Psoas muscle (tissue), 8 donors: ENCODE measurements around the gene AUP1. TPM values are rescaled to one million over a fixed set of nuclear protein-coding genes. Genes with fewer than 3 reads are reported as not detected.

ENCODE experiments used
- ATAC-seq, 4 donors: fragments of 200-7000 bp; cut with Tn5 transposase; one replicate each; pipeline ENCODE4 v1.9.1; 2020; ENCODE audit warnings: moderate library complexity in 3 of 4, mild to moderate bottlenecking in 2 of 4
- DNase-seq, 2 donors: peaks; one replicate each; pipeline ENCODE4 v3.0.0-alpha.2; 2020
- H3K27ac ChIP-seq: fragments of 200-600 bp; one replicate; pipeline ENCODE4 v1.8.0; 2022
- H3K27me3 ChIP-seq, 3 donors: fragments of 200-600 bp in 1 of 3; one replicate each; pipeline versions ENCODE4 v1.6.1 to v1.8.0; 2013 to 2022; ENCODE audit warnings: low read length in 2 of 3, mild to moderate bottlenecking in 2 of 3, moderate library complexity in 1 of 3; ENCODE audit not compliant: insufficient read depth in 3 of 3
- H3K36me3 ChIP-seq, 2 donors: fragments of 200-600 bp in 1 of 2; one replicate each; pipeline versions ENCODE4 v1.6.1 to v1.8.0; 2013 to 2022; ENCODE audit warnings: low read depth in 1 of 2, mild to moderate bottlenecking in 1 of 2, moderate library complexity in 1 of 2; ENCODE audit not compliant: insufficient read depth in 1 of 2
- H3K4me1 ChIP-seq: fragments of 200-600 bp; one replicate; pipeline ENCODE4 v1.8.0; 2022
- H3K4me3 ChIP-seq: fragments of 200-600 bp; one replicate; pipeline ENCODE4 v1.8.0; 2022; ENCODE audit warnings: mild to moderate bottlenecking
- H3K9me3 ChIP-seq: fragments of 200-600 bp; one replicate; pipeline ENCODE4 v1.8.0; 2022
- WGBS, 3 donors: extraction: QIAGEN DNeasy Blood & Tissue Kit; methylation state at CpG; one replicate each; pipeline versions ENCODE4 v1.1.6 to v1.1.7; 2013; 5-methylcytosine and 5-hydroxymethylcytosine counted together
- intact Hi-C, 2 donors: fragments of 100-400 bp; cut with DNase I; formaldehyde crosslinking; loops; one replicate each; pipeline versions ENCODE4 v1.11.0 to v1.14.2; 2022
- polyA plus RNA-seq, 3 donors: library from polyadenylated mRNA; stranded (reverse); fragments of 200-250 nt; gene quantifications; one replicate each; pipeline ENCODE4 v1.2.3, GENCODE V29; 2013
- total RNA-seq, 4 donors: library from RNA; stranded (reverse); fragmentation: NEBNext Ultra II Directional in 2 of 4; extraction: Animal tissue kit (Norgen Biotek cat#: 25700) in 2 of 4; gene quantifications; one replicate each; pipeline versions ENCODE4 v1.2.1 to v1.2.4, GENCODE V29; 2021 to 2023
- TF ChIP-seq, protein P1 (sequence below): fragments of 200-600 bp; IDR thresholded peaks from one replicate; pipeline ENCODE4 v1.8.0; 2022; ENCODE audit warnings: antibody characterized with exemption
- donor health status: healthy with polysubstance abuse.
- donor health status: DM: no; HTN: no; CAD: no; lungs with moderate emphysema.
- donor health status: Bipolar disorder and iron deficiency.
- donor health status: healthy.
- donor health status: DM: yes; HTN: yes; CAD: no.
- donor health status: DM: no; HTN: no; CAD: no.
- donor health status: DM: no; HTN: no; CAD: no.
- donor health status: DM: yes; HTN: yes; CAD: no.

Gene AUP1
- total and polyA plus RNA-seq, 7 donors, result 56.0 to 205 (median 94.7) TPM

- no peaks in the 10 kb centered on the region for H3K9me3 ChIP-seq
- H3K27me3 ChIP-seq, result no peaks in the 10 kb centered on the region
- peaks cover 22% of the 10 kb centered on the region for H3K4me1 ChIP-seq
- H3K27ac ChIP-seq, result peak overlapping the region; percentile 91
- H3K4me3 ChIP-seq, result peak overlapping the region; percentile 98
- intact Hi-C loops, result loop anchor here in 1 of 2 donors (5.0 kb wide), 1 partner anchor 106 kb away; no protein-coding TSS in a partner anchor
- TF ChIP-seq, protein P1, sequence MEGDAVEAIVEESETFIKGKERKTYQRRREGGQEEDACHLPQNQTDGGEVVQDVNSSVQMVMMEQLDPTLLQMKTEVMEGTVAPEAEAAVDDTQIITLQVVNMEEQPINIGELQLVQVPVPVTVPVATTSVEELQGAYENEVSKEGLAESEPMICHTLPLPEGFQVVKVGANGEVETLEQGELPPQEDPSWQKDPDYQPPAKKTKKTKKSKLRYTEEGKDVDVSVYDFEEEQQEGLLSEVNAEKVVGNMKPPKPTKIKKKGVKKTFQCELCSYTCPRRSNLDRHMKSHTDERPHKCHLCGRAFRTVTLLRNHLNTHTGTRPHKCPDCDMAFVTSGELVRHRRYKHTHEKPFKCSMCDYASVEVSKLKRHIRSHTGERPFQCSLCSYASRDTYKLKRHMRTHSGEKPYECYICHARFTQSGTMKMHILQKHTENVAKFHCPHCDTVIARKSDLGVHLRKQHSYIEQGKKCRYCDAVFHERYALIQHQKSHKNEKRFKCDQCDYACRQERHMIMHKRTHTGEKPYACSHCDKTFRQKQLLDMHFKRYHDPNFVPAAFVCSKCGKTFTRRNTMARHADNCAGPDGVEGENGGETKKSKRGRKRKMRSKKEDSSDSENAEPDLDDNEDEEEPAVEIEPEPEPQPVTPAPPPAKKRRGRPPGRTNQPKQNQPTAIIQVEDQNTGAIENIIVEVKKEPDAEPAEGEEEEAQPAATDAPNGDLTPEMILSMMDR, result no peak
- 53 to 69% (median 54%) methylated on average over 3 of the region's 3 CpGs for WGBS, 3 donors
- H3K36me3 ChIP-seq, result peaks cover 2 to 50% of the 10 kb centered on the region in 2 donors
- DNase-seq (no peak), ATAC-seq (no peak)
Observed at GRCh38 chr2:74481431-74481830, 48.1 kb downstream of the AUP1 start.

Other genes starting within 250 kb of the AUP1 start
- gene SLC4A5, start 186.3 kb downstream of the AUP1 start, total RNA-seq, result 1 to 10 TPM in 3 of 4 donors, under 1 TPM in 1; 0.57 to 5.7 (median 2.3) TPM
- gene SLC4A5, start 186.3 kb downstream of the AUP1 start, polyA plus RNA-seq, result under 1 TPM; 0.27 to 0.53 (median 0.42) TPM
- 100 to 1,000 TPM in 3 of 4 donors, 10 to 100 TPM in 1; 99.0 to 131 (median 116) TPM for gene DCTN1, start 149.4 kb downstream of the AUP1 start, total RNA-seq
- gene DCTN1, start 149.4 kb downstream of the AUP1 start, polyA plus RNA-seq, result 10 to 100 TPM; 45.6 to 61.3 (median 52.1) TPM
- gene C2orf81, start 108.1 kb downstream of the AUP1 start, total RNA-seq, result under 1 TPM; 0.15 to 0.46 (median 0.39) TPM
- gene C2orf81, start 108.1 kb downstream of the AUP1 start, polyA plus RNA-seq, result under 1 TPM; 0.06 to 0.34 (median 0.23) TPM
- 1 to 10 TPM; 1.1 to 1.6 (median 1.4) TPM for gene WDR54, start 108.0 kb downstream of the AUP1 start, total RNA-seq
- 1 to 10 TPM in 2 of 3 donors, under 1 TPM in 1; 0.52 to 2.4 (median 2.4) TPM for gene WDR54, start 108.0 kb downstream of the AUP1 start, polyA plus RNA-seq
- gene RTKN, start 87.8 kb downstream of the AUP1 start, total RNA-seq, result 10 to 100 TPM in 2 of 4 donors, 1 to 10 TPM in 2; 6.0 to 18.8 (median 9.0) TPM
- 10 to 100 TPM in 1 of 3 donors, 1 to 10 TPM in 2; 3.1 to 12.1 (median 6.6) TPM for gene RTKN, start 87.8 kb downstream of the AUP1 start, polyA plus RNA-seq
- gene INO80B, start 74.6 kb downstream of the AUP1 start, total RNA-seq, result 10 to 100 TPM; 23.6 to 39.0 (median 28.6) TPM
- 10 to 100 TPM; 29.1 to 61.1 (median 41.7) TPM for gene INO80B, start 74.6 kb downstream of the AUP1 start, polyA plus RNA-seq
- 10 to 100 TPM; 21.6 to 41.3 (median 23.4) TPM for gene WBP1, start 71.3 kb downstream of the AUP1 start, total RNA-seq
- 10 to 100 TPM; 19.4 to 26.2 (median 24.7) TPM for gene WBP1, start 71.3 kb downstream of the AUP1 start, polyA plus RNA-seq
- 10 to 100 TPM; 17.1 to 26.4 (median 24.2) TPM for gene MOGS, start 64.3 kb downstream of the AUP1 start, total RNA-seq
- 10 to 100 TPM; 19.8 to 38.8 (median 25.2) TPM for gene MOGS, start 64.3 kb downstream of the AUP1 start, polyA plus RNA-seq
- gene MRPL53, start 57.0 kb downstream of the AUP1 start, total RNA-seq, result 100 to 1,000 TPM; 118 to 157 (median 138) TPM
- gene MRPL53, start 57.0 kb downstream of the AUP1 start, polyA plus RNA-seq, result 10 to 100 TPM; 63.7 to 90.0 (median 63.9) TPM
- 1 to 10 TPM; 2.7 to 8.3 (median 4.5) TPM for gene CCDC142, start 46.7 kb downstream of the AUP1 start, total RNA-seq
- 1 to 10 TPM; 1.4 to 8.7 (median 2.5) TPM for gene CCDC142, start 46.7 kb downstream of the AUP1 start, polyA plus RNA-seq
- gene TTC31, start 46.6 kb downstream of the AUP1 start, total RNA-seq, result 10 to 100 TPM in 1 of 4 donors, 1 to 10 TPM in 3; 5.4 to 10.1 (median 8.4) TPM
- 10 to 100 TPM in 1 of 3 donors, 1 to 10 TPM in 2; 7.9 to 13.2 (median 9.4) TPM for gene TTC31, start 46.6 kb downstream of the AUP1 start, polyA plus RNA-seq
- under 1 TPM in 2 of 4 donors, not detected in 2; 0.15 to 0.36 TPM for gene LBX2, start 30.1 kb downstream of the AUP1 start, total RNA-seq
- under 1 TPM; 0.14 to 0.68 (median 0.26) TPM for gene LBX2, start 30.1 kb downstream of the AUP1 start, polyA plus RNA-seq
- gene PCGF1, start 22.0 kb downstream of the AUP1 start, total RNA-seq, result 10 to 100 TPM; 14.3 to 32.0 (median 21.5) TPM
- 10 to 100 TPM; 25.6 to 60.3 (median 44.9) TPM for gene PCGF1, start 22.0 kb downstream of the AUP1 start, polyA plus RNA-seq
- gene TLX2, start 15.3 kb downstream of the AUP1 start, total RNA-seq, result not detected
- gene TLX2, start 15.3 kb downstream of the AUP1 start, polyA plus RNA-seq, result not detected
- not detected for gene DQX1, start 3.5 kb downstream of the AUP1 start, total RNA-seq
- under 1 TPM; 0.19 to 0.27 (median 0.27) TPM for gene DQX1, start 3.5 kb downstream of the AUP1 start, polyA plus RNA-seq
- 10 to 100 TPM; 23.0 to 30.9 (median 27.2) TPM for gene HTRA2, start 227 bp upstream of the AUP1 start, total RNA-seq
- gene HTRA2, start 227 bp upstream of the AUP1 start, polyA plus RNA-seq, result 10 to 100 TPM; 24.2 to 54.4 (median 41.8) TPM
- gene LOXL3, start 24.2 kb upstream of the AUP1 start, total RNA-seq, result 1 to 10 TPM in 3 of 4 donors, under 1 TPM in 1; 0.99 to 2.3 (median 1.6) TPM
- gene LOXL3, start 24.2 kb upstream of the AUP1 start, polyA plus RNA-seq, result under 1 TPM; 0.62 to 0.64 (median 0.64) TPM
- 1 to 10 TPM; 1.2 to 3.8 (median 2.0) TPM for gene DOK1, start 25.0 kb upstream of the AUP1 start, total RNA-seq
- 1 to 10 TPM; 1.0 to 2.0 (median 1.1) TPM for gene DOK1, start 25.0 kb upstream of the AUP1 start, polyA plus RNA-seq
- gene M1AP, start 118.6 kb upstream of the AUP1 start, total RNA-seq, result under 1 TPM in 1 of 4 donors, not detected in 3; 0.21 TPM
- under 1 TPM in 1 of 3 donors, not detected in 2; 0.01 TPM for gene M1AP, start 118.6 kb upstream of the AUP1 start, polyA plus RNA-seq
- gene SEMA4F, start 124.5 kb upstream of the AUP1 start, total RNA-seq, result 1 to 10 TPM; 2.0 to 5.7 (median 2.5) TPM
- 1 to 10 TPM in 1 of 3 donors, under 1 TPM in 2; 0.59 to 1.5 (median 0.72) TPM for gene SEMA4F, start 124.5 kb upstream of the AUP1 start, polyA plus RNA-seq